Tibial nerve (tissue), 3 donors: Measurements from ENCODE around the gene WDR70.

Experiments used
- CTCF ChIP-seq, 5 experiments: fragments of 200-600 bp in 3 of 5; fragments of 450-650 bp in 2 of 5; sonication (generic) in 3 of 5; IDR thresholded peaks; one replicate each; pipeline ENCODE4 v1.5.1; 2016 to 2019; ENCODE audit warnings: antibody characterized with exemption in 5 of 5, mild to moderate bottlenecking in 3 of 5, moderate library complexity in 2 of 5
- POLR2A ChIP-seq, 2 donors: fragments of 450-650 bp; IDR thresholded peaks; one replicate each; pipeline ENCODE4 v1.6.1; 2017; ENCODE audit warnings: antibody characterized with exemption in 2 of 2, mild to moderate bottlenecking in 2 of 2, moderate library complexity in 2 of 2

- TF ChIP-seq CTCF (IDR thresholded peaks at IDR 0.05) (no peak), POLR2A (IDR thresholded peaks at IDR 0.05) (no peak)
Measured at GRCh38 chr5:37568893-37569292, 189.8 kb downstream of the WDR70 start.
